BJ (cell line): ENCODE data around the gene ALAS2. TPM values are rescaled to one million over a fixed set of nuclear protein-coding genes. Genes with fewer than 3 reads are reported as not detected.

Experiments
- CTCF ChIA-PET: fragments of 350-600 bp; formaldehyde crosslinking; extraction: SDS; loops from one replicate; lab custom pipeline; 2021; ENCODE audit warnings: antibody characterized with exemption, inconsistent platforms; lab: Yijun Ruan, JAX
- POLR2A ChIA-PET: fragments of 300-600 bp; sonication (Branson Sonifier 250); formaldehyde crosslinking; extraction: SDS; loops from one replicate; lab custom pipeline; 2021; ENCODE audit warnings: antibody characterized with exemption; lab: Charles Lee
- DNase-seq: peaks from one replicate; pipeline ENCODE4 v3.0.0-alpha.2; 2011; ENCODE audit warnings: low read depth
- H3K27me3 ChIP-seq: 2 replicates; pipeline ENCODE4 v1.6.0; 2011; ENCODE audit warnings: low read length; ENCODE audit not compliant: control insufficient read depth, insufficient read depth
- H3K36me3 ChIP-seq: 2 replicates; pipeline ENCODE4 v1.5.1; 2011; ENCODE audit warnings: low read length; ENCODE audit not compliant: control insufficient read depth, insufficient read depth
- H3K4me3 ChIP-seq: 2 replicates; pipeline ENCODE4 v1.5.1; 2011; ENCODE audit warnings: low read depth, mild to moderate bottlenecking, control low read depth, low read length
- CTCF ChIP-seq: IDR thresholded peaks from 2 replicates; pipeline ENCODE4 v1.5.1; 2011; ENCODE audit warnings: low read depth, mild to moderate bottlenecking, control low read depth, inconsistent platforms, low read length, moderate library complexity; ENCODE audit not compliant: insufficient read depth
- polyA plus RNA-seq: library from polyadenylated mRNA; depleted of rRNA; stranded (reverse); fragments of >200 nt; gene quantifications from 2 replicates; pipeline ENCODE4 v1.2.3, GENCODE V29; 2011

The ALAS2 gene
- polyA plus RNA-seq, 1 experiment, result not detected

DNA sequence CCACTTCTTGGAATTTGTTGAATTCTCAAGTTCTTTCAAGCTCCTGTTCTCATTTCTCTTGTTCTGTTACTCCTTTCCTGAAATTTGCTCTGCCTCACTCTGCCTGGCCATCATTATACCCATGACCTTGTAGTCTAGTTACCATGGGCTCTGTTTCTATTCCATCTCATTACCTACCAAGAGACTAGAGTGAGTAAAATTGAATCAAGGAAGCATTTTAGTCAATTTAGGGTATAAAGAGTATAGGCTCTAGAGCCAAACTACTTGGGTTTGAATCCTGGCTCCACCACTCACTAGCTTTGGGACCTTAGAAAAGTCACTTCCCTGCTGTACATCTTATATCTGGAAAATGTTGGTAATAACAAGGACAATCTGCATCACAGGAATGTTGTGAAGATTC is 2.2 kb downstream of the ALAS2 start:
- POLR2A ChIA-PET, result no interaction called here
- Histone ChIP-seq H3K27me3 (no peaks in the 10 kb centered on the region), H3K36me3 (no peaks in the 10 kb centered on the region), H3K4me3 (no peak overlapping the region)
- TF ChIP-seq CTCF, result no peak
- CTCF ChIA-PET, result no interaction called here
- no peak for DNase-seq

GRCh38 chrX:55028040-55028439 is 2.7 kb downstream of the ALAS2 start:
- Histone ChIP-seq H3K4me3 (no peak overlapping the region), H3K27me3 (no peaks in the 10 kb centered on the region), H3K36me3 (no peaks in the 10 kb centered on the region)
- ChIA-PET CTCF (no interaction called here), POLR2A (no interaction called here)
- no peak for DNase-seq
- TF ChIP-seq CTCF, result no peak

GRCh38 chrX:55026840-55027239 is 3.9 kb downstream of the ALAS2 start:
- Histone ChIP-seq H3K4me3 (no peak overlapping the region), H3K27me3 (no peaks in the 10 kb centered on the region), H3K36me3 (no peaks in the 10 kb centered on the region)
- CTCF ChIA-PET, result no interaction called here
- DNase-seq, result no peak
- no peak for TF ChIP-seq CTCF
- POLR2A ChIA-PET, result no interaction called here

GRCh38 chrX:55026143-55026542 is 4.6 kb downstream of the ALAS2 start:
- POLR2A ChIA-PET, result no interaction called here
- Histone ChIP-seq H3K36me3 (no peaks in the 10 kb centered on the region), H3K4me3 (no peak overlapping the region), H3K27me3 (no peaks in the 10 kb centered on the region)
- CTCF ChIA-PET, result no interaction called here
- DNase-seq, result no peak
- no peak for TF ChIP-seq CTCF

DNA sequence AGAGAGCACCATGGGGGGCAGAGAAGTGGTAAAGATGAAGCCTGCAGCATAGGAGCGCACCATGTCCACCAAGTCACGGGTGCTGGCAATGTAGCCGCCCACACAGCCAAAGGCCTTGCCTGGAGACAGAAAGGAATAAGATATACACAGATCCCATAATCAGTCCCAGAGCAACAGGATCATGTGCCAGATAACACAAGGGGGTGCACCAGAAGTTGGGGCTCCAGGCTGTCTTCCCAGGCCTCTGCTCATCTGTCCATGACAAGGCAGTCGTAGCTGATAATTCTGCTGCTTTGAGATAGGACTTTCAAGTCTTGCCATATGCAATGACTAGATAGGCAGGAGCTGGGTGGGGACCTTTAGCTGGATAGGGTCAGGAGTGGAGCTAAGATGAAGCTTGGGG is 15.9 kb downstream of the ALAS2 start:
- no peak for DNase-seq
- Histone ChIP-seq H3K4me3 (no peak overlapping the region), H3K36me3 (no peaks in the 10 kb centered on the region), H3K27me3 (no peaks in the 10 kb centered on the region)
- no peak for TF ChIP-seq CTCF
- ChIA-PET POLR2A (no interaction called here), CTCF (no interaction called here)
